GM12891 (cell line): ENCODE measurements around the gene AKR7A2.

Experiments
- POLR2A ChIP-seq: IDR thresholded peaks from 2 replicates; pipeline ENCODE4 v1.6.1; 2011; ENCODE audit warnings: low read depth, low read length, control low read depth
- POLR2AphosphoS5 ChIP-seq: IDR thresholded peaks from 2 replicates; pipeline ENCODE4 v1.6.1; 2011; ENCODE audit warnings: low read depth, low read length, control low read depth
- SPI1 ChIP-seq: IDR thresholded peaks from 2 replicates; pipeline ENCODE4 v1.6.1; 2011; ENCODE audit warnings: low read depth, low read length, control low read depth

DNA sequence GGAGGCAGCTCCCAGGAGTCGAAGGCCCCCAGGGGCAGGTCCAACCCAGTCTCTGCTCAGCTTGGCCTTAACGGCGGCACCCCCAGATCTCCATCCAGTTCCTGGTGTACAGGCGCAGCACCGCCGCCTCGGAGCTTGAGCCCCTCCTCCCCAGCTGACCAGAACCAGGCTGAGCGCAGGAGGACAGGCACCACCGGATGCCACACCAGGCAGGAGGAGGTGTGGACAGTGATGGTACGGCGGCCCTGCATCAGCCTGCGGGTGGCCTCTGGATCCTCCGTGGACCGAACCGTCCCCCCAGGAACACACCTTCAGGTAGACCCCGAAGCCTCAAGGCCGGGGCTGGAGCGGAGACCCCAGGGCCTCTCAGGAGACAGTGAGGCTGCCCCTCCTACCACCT lies 16.5 kb upstream of the AKR7A2 start:
- peak; percentile 57; the same call in 1 of the 2 replicates for TF ChIP-seq POLR2AphosphoS5
- TF ChIP-seq SPI1, result no peak
- TF ChIP-seq POLR2A, result no peak
